GM21447 (cell line): ENCODE data around the gene ARRDC4.
"Not testable (repeated sequence)": the region's sequence is repeated elsewhere in the genome, so short reads cannot be mapped to it uniquely, and the experiment has no call there.

Experiments
- ATAC-seq: cut with Tn5 transposase; IDR thresholded peaks from one replicate; pipeline ENCODE4 v1.9.1; 2021; ENCODE audit not compliant: unreplicated experiment

ARRDC4 gene

DNA sequence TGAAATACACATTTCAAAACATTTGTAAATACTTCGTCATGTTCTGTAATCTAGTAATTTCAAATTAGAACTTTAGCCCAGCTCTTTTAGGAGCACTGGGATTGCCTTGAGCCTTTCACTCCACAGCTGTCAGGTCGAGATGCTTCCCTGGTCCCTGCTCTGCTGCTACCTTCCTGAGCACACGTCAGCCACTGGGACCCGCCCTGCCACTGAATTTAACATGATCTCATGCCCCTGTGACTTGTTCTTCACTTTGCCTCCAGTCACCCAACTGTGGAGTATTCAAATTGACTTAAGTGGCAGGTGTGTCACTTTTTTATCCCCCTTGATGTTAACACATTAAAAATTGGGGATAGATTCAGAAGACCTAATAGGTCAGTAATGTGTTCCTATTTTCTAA, 3.3 kb downstream of the ARRDC4 start:
- no peak for ATAC-seq

GRCh38 chr15:97966246-97966645, 5.7 kb downstream of the ARRDC4 start:
- ATAC-seq, result no peak

DNA sequence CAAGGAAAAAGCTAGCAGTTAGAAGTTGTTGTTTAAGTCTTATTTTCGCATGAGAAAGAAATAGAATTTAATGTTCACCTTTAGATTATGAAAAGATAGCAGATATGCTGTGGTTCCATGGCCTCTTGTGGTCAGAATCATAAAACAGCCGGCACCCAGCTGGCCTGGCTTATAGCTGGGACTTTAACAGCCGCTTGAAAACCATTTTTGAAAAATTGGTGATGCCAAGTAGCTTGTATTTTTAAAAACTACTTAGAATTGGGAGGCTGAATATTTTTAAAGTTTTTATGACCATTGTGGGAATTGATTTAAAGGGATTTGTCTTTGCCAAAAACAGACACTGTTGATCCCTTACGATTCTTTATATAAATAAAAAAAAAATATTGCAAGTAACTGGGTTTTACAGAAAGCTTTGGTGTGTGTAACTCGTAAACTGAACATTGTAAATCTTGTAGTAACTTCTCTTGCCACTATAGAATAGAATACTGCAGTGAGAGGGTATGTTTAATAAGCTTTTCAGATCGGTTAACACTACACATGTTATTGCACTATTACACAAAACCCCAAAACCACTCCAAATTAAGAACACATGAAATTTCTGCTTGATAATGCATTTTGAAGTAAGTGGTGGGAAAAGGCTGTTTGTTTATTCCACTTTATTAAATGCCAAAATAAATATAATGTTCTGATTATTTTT, 6.6 kb downstream of the ARRDC4 start:
- no peak for ATAC-seq

- no peak for ATAC-seq
These were observed 7.4 kb downstream of the ARRDC4 start for GRCh38 chr15:97967881-97968280.

DNA sequence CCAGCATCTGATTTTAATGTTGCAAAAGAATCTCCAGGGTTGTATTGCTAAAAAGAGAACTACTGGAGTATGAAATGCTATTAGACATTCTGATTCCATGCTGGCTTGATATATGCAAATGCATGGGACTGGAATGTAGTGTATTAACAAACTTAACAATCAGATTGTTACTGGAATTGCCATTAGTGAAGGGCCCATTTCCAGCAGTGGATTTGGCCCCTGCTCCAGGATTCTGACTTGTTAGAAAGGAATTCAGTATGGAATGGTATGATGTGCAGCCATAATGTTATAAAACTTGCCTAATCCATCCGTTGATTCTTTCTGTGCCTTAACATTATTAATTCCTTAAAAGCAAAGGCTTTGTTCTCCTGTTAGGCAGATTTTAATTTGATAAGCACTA, 7.9 kb downstream of the ARRDC4 start:
- no peak for ATAC-seq

DNA sequence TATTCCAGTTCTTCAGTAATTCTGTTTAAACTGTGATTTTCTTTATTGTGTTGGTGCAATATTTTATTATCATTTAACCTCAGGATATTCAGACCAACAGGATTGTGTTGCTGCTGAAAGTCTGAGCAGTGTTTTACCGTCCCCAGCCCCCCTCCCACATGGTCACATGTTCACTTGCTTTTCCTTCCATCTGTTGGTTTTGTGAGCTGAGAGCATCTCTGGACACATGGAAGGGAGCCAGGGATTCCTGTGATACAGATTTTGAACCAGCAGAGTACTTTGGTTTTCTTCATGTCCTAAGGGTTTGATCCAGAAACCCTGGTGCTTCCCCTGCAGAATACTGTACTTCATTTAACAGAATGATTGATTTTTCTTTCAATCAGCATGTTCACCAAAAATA, 11.9 kb downstream of the ARRDC4 start:
- ATAC-seq, result no peak

DNA sequence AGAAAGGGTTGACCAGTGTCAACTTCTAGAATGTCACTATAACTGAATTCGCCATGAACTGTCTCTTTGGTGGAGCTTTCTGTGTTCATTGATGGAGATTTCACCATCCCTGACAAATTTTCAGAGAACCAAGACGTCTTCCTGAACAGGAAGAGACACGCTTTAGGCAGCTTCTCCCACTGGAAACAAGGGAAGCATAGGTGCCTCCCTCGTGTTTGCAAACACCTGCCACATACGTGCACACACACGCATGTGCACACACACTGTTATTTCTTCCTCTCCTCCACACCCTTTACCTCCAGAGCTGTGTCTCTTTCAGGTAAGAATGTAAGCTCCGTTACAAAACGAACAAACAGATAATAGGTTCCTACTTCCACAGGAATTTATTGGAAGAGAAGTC, 15.6 kb downstream of the ARRDC4 start:
- no peak for ATAC-seq

DNA sequence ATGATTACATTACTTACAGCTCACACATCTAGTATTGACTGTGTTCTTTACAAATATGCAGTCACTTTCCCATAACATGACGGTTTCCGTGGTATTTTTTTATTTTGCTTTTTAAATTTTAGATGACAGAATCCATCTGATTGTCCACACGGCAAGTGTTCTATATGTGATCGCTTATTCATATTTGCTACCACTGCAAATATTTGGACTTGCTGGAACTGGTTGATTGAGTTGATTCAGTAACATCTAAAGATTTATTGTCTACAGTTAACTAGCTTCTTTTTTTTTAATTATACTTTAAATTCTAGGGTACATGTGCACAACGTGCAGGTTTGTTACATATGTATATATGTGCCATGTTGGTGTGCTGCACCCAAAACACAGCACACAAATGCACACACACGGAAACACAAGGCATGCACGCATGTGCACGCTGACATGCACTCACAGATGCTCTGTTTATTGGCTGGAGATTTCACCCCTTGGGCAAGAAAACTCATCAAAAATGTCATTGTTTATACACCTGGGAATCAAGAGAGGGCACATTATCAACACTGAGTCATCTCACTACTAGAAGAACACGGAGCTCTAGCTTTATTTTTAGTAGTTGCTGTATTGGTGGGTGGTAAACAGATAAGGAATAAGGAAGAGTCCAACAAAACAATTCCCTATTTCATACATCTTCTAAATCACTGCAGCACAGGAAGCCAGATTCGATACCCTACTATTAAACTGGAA, 16.4 kb downstream of the ARRDC4 start:
- no peak for ATAC-seq

DNA sequence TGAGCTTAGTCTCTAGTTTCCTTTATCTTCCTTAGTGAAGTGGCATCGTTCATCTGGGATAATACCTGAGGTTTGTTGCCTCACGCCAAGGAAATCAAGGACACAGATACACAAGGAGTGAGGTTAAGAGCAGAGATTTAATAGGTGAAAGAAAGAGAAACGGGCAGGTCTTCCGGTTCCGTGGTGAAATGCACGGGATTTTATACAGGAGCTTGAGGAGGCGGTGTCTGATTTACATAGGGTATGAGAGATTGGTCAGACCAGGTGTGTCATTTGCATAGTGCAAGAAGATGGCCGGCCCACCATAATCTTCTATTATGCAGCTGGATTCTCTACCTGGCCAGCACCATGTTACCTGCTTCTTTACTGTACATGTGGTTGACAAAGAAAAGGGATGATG, 17.2 kb downstream of the ARRDC4 start:
- no peak for ATAC-seq

- ATAC-seq, result no peak
These were observed 18.1 kb downstream of the ARRDC4 start for GRCh38 chr15:97978401-97979139.

GRCh38 chr15:97979140-97979520, 18.6 kb downstream of the ARRDC4 start:
- ATAC-seq, result no peak

GRCh38 chr15:97981058-97981457, 20.6 kb downstream of the ARRDC4 start:
- ATAC-seq, result no peak

GRCh38 chr15:97981758-97982157, 21.3 kb downstream of the ARRDC4 start:
- ATAC-seq, result no peak

DNA sequence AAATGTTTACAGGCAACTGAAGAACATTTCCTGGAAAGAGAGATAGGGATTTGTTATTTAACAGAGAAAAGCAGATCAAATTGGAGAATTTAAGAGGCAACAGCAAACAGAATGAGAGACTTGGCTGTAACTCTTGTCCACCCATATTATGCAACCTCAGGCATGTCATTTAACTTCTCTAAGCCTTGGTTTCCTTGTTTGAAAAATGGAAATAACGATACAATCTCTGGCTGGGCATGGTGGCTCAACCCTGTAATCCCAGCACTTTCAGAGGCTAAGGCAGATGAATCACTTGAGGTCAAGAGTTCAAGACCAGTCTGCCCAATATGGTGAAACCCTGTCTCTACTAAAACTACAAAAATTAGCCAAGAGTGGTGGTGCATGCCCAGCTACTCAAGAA, 23.7 kb downstream of the ARRDC4 start:
- ATAC-seq, result no peak

- ATAC-seq, result not testable (repeated sequence)
These were observed 25.5 kb downstream of the ARRDC4 start for GRCh38 chr15:97985979-97986378.

DNA sequence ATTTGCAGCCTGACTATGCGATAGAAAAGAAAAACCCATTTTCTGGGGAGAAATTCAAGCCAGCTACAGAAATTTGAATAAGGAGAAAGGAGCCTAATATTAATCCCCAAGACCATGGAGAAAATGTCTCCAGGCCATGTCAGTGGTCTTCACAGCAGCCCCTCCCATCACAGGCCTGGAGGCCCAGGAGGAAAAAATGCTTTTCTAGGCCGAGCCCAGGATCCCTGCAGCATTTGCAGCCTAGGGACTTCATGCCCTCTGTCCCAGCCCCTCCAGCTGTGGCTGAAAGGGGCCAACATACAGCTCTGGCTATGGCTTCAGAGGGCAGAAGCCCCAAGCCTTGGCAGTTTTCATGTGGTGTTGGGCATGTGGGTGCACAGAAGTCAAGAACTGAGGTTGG, 26.3 kb downstream of the ARRDC4 start:
- ATAC-seq, result no peak

- ATAC-seq, result no peak
These were observed 28.8 kb downstream of the ARRDC4 start for GRCh38 chr15:97989299-97989698.

DNA sequence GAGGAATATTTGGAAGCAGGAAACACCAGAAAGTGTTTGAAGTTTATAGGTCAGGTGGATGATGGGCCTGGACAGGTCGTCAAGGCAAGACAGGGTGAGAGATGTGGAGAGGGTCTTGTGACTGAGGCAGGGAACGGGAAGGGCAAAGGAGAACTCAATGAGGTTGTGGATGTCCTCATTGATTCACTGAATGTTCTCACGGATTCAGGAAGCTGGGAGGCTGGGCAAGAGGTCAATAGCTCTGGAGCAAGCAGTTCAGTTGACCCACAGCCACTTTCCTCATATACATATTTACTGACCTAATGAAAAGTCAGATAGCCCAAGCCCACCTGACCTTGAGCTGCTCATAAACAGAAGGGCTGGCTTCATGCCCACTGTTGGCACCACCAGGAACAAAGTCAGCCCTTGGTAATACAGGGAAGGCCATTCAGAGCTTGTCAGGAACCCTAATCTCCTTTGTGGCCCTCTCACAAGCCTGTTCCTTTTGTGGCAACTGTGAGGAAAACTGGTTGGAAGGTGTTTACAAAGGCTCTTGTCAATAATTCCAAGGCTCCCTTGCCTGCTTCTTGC, 31.6 kb downstream of the ARRDC4 start:
- no peak for ATAC-seq

GRCh38 chr15:97992823-97993222, 32.3 kb downstream of the ARRDC4 start:
- no peak for ATAC-seq

DNA sequence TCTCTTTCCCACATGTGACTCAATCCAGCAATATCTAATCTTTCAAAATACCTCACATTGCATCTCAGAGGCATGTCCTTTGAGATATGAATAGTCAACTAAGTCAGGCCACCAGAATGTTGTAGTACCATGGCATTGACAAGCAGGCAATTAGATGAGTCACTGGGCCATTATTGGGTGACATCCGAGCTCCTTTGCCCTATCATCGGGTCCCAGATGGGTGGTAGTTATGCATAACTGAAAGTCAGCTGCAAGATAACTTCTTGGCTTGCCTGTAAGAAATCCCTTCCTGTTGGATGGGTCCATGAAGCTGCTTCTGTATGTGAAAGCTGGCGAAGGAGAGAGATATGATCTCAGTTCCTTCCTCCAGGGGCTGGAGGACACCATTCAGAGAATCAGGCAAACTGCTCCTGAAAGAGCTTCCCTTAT, 32.8 kb downstream of the ARRDC4 start:
- no peak for ATAC-seq

GRCh38 chr15:97994236-97994635, 33.7 kb downstream of the ARRDC4 start:
- ATAC-seq, result no peak

DNA sequence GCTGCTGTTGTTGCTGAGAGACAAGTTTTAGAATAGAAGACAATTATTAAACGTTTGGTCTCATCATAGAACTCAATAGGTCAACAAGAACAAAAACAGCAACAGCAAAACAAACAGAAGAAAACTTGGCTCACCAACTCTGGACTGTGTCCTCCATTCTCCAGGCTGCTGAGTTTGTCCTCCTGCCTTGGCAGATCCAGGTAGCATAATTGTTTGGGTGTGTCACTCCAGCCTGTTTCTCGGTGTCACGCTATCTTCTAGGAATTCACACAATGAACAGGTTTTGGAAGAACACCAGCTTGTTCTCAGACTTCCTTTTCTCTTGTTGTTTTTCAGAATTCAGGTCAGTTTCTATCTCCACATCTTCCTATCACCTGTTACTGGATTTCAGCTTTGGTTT, 34.7 kb downstream of the ARRDC4 start:
- ATAC-seq, result no peak
